ENCODE results near the gene CREG1. TPM values are rescaled to one million over a fixed set of nuclear protein-coding genes. Genes with fewer than 3 reads are reported as not detected.
"Not testable (repeated sequence)": the region's sequence is repeated elsewhere in the genome, so short reads cannot be mapped to it uniquely, and the experiment has no call there.

Gene CREG1
- total RNA-seq, 2 experiments from 2014 or later = 9.8 to 11.2 TPM

DNA sequence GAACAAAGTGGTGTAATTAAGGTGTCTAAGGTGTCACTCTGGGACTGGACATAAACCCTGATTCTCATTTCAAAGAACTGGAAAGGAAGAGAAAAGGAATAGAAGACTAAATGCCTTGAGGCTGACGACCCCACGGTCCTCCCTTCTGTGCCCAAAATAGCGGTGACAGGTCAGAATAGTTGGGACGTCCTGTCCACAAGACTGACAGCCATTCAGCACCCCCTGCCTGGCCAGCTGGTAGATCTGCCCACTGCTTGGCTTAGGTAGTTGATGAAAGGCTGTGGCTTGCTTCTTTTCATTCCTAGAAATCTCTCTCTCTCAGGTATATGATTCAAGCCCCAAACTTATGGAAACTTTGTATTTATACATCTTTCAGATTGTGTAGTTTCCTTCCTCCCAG lies 26.4 kb upstream of the CREG1 start:
- DNase-seq (no peak), ATAC-seq (ENCODE audit: low read depth) (no peak)
- no peaks in the 10 kb centered on the region for H3K36me3 Mint-ChIP-seq
- H3K4me1 Mint-ChIP-seq = no peaks in the 10 kb centered on the region
- POLR2A ChIA-PET = no interaction called here
- peaks cover 16% of the 10 kb centered on the region for H3K27me3 Mint-ChIP-seq
- no peak overlapping the region for H3K27ac Mint-ChIP-seq
- H3K4me3 Mint-ChIP-seq = no peak overlapping the region
- H3K9me3 Mint-ChIP-seq = no peaks in the 10 kb centered on the region

- H3K27ac Mint-ChIP-seq = no peak overlapping the region
- POLR2A ChIA-PET = no interaction called here
- no peak overlapping the region for H3K4me3 Mint-ChIP-seq
- ATAC-seq (ENCODE audit: low read depth) (no peak), DNase-seq (no peak)
- peaks cover 19% of the 10 kb centered on the region for H3K27me3 Mint-ChIP-seq
- no peaks in the 10 kb centered on the region for H3K4me1 Mint-ChIP-seq
- H3K9me3 Mint-ChIP-seq = no peaks in the 10 kb centered on the region
- H3K36me3 Mint-ChIP-seq = no peaks in the 10 kb centered on the region
These were observed 25.5 kb upstream of the CREG1 start for GRCh38 chr1:167578939-167579521.

GRCh38 chr1:167575649-167576048 lies 22.1 kb upstream of the CREG1 start:
- Mint-ChIP-seq H3K9me3 (peaks cover 1% of the 10 kb centered on the region), H3K27ac (no peak overlapping the region), H3K4me3 (no peak overlapping the region), H3K27me3 (peaks cover 23% of the 10 kb centered on the region), H3K36me3 (no peaks in the 10 kb centered on the region), H3K4me1 (no peaks in the 10 kb centered on the region)
- no peak for DNase-seq
- POLR2A ChIA-PET = no interaction called here
- no peak for ATAC-seq (ENCODE audit: low read depth)

DNA sequence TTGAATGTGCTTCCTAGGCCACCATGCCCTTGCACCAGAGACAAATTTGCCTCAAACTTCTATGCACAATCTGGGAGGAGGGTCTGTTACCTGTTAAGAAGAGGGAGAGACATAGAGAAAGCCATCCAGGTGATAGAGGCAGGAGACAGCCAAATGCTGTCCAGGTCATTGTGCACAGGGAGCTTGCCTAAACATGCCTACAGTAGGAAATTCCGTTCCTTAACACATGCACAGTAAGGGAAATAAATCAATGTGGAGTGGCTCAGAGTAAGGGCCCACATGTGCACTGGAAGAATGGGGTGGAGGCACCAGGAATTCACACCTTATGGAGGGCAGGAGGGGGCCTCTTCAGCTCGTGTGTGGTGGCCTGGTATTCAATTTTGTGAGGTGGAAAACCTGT lies 19.5 kb upstream of the CREG1 start:
- Mint-ChIP-seq H3K27me3 (peaks cover 31% of the 10 kb centered on the region), H3K4me1 (no peaks in the 10 kb centered on the region), H3K36me3 (no peaks in the 10 kb centered on the region), H3K4me3 (no peak overlapping the region), H3K9me3 (peaks cover 3% of the 10 kb centered on the region), H3K27ac (no peak overlapping the region)
- DNase-seq = no peak
- ATAC-seq (ENCODE audit: low read depth) = no peak
- POLR2A ChIA-PET = no interaction called here

- H3K4me1 Mint-ChIP-seq; DNase-seq; H3K36me3 Mint-ChIP-seq; ATAC-seq (ENCODE audit: low read depth); H3K4me3 Mint-ChIP-seq; POLR2A ChIA-PET; H3K27ac Mint-ChIP-seq; H3K9me3 Mint-ChIP-seq: not testable (repeated sequence)
- H3K27me3 Mint-ChIP-seq = peaks cover 15% of the 10 kb centered on the region
These were observed 17.1 kb upstream of the CREG1 start for GRCh38 chr1:167570712-167571111.

DNA sequence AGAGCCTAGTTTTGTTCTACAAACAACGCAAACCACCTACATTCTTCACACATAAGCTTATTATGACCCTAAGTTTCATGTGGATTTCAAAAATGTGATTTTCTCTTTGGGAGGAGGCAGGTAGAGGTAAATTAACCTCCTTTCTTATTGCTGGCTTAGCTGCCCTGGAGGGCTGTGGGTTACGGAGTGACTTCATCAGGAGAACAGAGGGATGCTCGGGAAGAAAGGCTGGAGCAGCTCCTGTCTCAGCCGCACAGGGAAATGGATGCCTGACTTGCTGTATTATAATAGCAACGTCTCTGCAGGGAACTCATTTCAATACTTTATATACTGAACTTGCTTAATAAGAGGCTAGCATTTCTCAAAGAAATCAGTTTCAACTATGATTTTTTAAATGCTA lies 14.1 kb upstream of the CREG1 start:
- no peak overlapping the region for H3K4me3 Mint-ChIP-seq
- POLR2A ChIA-PET = no interaction called here
- peaks cover 4% of the 10 kb centered on the region for H3K4me1 Mint-ChIP-seq
- no peak overlapping the region for H3K27ac Mint-ChIP-seq
- peaks cover 12% of the 10 kb centered on the region for H3K27me3 Mint-ChIP-seq
- H3K9me3 Mint-ChIP-seq = peaks cover 3% of the 10 kb centered on the region
- no peak for ATAC-seq (ENCODE audit: low read depth)
- no peak for DNase-seq
- no peaks in the 10 kb centered on the region for H3K36me3 Mint-ChIP-seq

GRCh38 chr1:167566766-167567165 lies 13.2 kb upstream of the CREG1 start:
- POLR2A ChIA-PET = no interaction called here
- ATAC-seq (ENCODE audit: low read depth) (no peak), DNase-seq (no peak)
- Mint-ChIP-seq H3K27ac (no peak overlapping the region), H3K27me3 (peaks cover 9% of the 10 kb centered on the region), H3K4me3 (no peak overlapping the region), H3K4me1 (peaks cover 4% of the 10 kb centered on the region), H3K36me3 (no peaks in the 10 kb centered on the region), H3K9me3 (peaks cover 3% of the 10 kb centered on the region)

GRCh38 chr1:167565922-167566321 lies 12.4 kb upstream of the CREG1 start:
- ATAC-seq (ENCODE audit: low read depth) (no peak), DNase-seq (no peak)
- Mint-ChIP-seq H3K36me3 (no peaks in the 10 kb centered on the region), H3K4me1 (peaks cover 4% of the 10 kb centered on the region), H3K27ac (no peak overlapping the region), H3K4me3 (no peak overlapping the region), H3K27me3 (peaks cover 9% of the 10 kb centered on the region), H3K9me3 (peaks cover 3% of the 10 kb centered on the region)
- POLR2A ChIA-PET = no interaction called here

DNA sequence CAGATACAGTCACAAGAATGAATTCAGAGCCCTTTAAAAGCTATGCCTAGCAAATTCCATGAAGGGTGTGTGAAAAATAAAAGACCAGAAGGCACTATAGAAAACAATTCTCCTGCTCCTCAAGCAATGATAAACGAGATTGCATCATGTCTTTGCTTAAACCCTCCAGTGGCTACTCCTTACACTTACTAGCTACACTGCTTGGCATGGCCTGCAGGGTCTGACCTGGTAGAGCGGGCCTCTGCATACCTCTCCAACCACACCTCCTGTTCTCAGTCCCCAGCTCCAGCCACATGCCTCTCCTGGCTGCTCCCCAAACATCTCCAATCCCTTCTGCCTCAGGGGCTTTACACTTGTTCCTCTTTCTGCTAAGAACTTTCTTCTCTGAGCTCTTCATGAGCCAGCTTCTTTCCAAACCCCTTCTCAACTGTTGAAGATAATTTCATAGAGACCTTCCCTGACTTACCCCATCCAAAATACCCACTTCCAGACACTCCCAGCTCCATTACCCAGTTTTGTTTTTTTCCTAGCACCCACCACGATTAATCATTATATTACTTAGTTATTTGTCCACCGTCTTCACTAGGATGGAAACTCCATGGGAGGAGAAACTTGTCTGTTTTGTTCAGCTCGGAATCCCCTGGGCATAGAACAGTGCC lies 11.2 kb upstream of the CREG1 start:
- H3K27me3 Mint-ChIP-seq = peaks cover 5% of the 10 kb centered on the region
- no peaks in the 10 kb centered on the region for H3K36me3 Mint-ChIP-seq
- POLR2A ChIA-PET = no interaction called here
- no peak overlapping the region for H3K4me3 Mint-ChIP-seq
- no peaks in the 10 kb centered on the region for H3K9me3 Mint-ChIP-seq
- no peak for DNase-seq
- H3K27ac Mint-ChIP-seq = no peak overlapping the region
- no peak for ATAC-seq (ENCODE audit: low read depth)
- peaks cover 4% of the 10 kb centered on the region for H3K4me1 Mint-ChIP-seq

GRCh38 chr1:167563579-167564246 lies 10.2 kb upstream of the CREG1 start:
- Mint-ChIP-seq H3K27me3 (peaks cover under 1% of the 10 kb centered on the region), H3K36me3 (no peaks in the 10 kb centered on the region), H3K4me3 (no peak overlapping the region), H3K27ac (no peak overlapping the region), H3K9me3 (no peaks in the 10 kb centered on the region), H3K4me1 (peaks cover 4% of the 10 kb centered on the region)
- DNase-seq (no peak), ATAC-seq (ENCODE audit: low read depth) (no peak)
- POLR2A ChIA-PET = no interaction called here

GRCh38 chr1:167562702-167563101 lies 9.1 kb upstream of the CREG1 start:
- POLR2A ChIA-PET = no interaction called here
- Mint-ChIP-seq H3K36me3 (no peaks in the 10 kb centered on the region), H3K4me1 (peaks cover 4% of the 10 kb centered on the region), H3K4me3 (no peak overlapping the region), H3K27me3 (peaks cover 3% of the 10 kb centered on the region), H3K9me3 (no peaks in the 10 kb centered on the region), H3K27ac (no peak overlapping the region)
- DNase-seq (no peak), ATAC-seq (ENCODE audit: low read depth) (no peak)

DNA sequence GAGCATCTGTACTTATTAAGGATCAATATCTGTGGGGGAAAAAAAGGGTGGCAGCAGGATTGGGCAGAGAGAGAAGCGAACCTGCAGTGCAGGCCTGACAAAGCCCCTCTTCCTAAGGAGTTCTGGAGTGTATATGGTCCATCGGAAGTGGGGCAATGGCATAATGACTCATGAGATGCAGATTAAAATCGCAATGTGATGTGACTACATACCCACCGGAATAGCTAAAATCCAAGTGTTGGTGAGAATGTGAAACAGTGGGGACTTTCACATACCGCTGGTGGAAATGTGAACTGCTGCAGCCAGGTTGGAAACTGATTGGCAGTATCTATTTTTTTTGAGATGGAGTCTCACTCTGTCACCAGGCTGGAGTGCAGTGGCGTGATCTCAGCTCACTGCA lies 8.2 kb upstream of the CREG1 start:
- no peak for DNase-seq
- Mint-ChIP-seq H3K4me1 (peaks cover 2% of the 10 kb centered on the region), H3K27ac (no peak overlapping the region), H3K36me3 (no peaks in the 10 kb centered on the region), H3K4me3 (no peak overlapping the region), H3K27me3 (peaks cover 5% of the 10 kb centered on the region), H3K9me3 (no peaks in the 10 kb centered on the region)
- ATAC-seq (ENCODE audit: low read depth) = no peak
- POLR2A ChIA-PET = no interaction called here

GRCh38 chr1:167555971-167556714 lies 2.6 kb upstream of the CREG1 start:
- Mint-ChIP-seq H3K4me1 (peaks cover 24% of the 10 kb centered on the region), H3K4me3 (no peak overlapping the region), H3K36me3 (no peaks in the 10 kb centered on the region), H3K9me3 (no peaks in the 10 kb centered on the region), H3K27ac (no peak overlapping the region), H3K27me3 (peaks cover 11% of the 10 kb centered on the region)
- DNase-seq (peak; percentile 68), ATAC-seq (ENCODE audit: low read depth) (no peak)
- POLR2A ChIA-PET = interaction anchor here (0.5 to 1.1 kb wide), 3 partner anchors 50 to 336 kb away, joined by 3 to 6 read pairs (median 4); no protein-coding TSS in a partner anchor

Measured in activated naive CD8-positive, alpha-beta T cell treated with anti-CD3 and anti-CD28 coated beads, Interleukin-2, amount 10 ng/mL, durations not matched to agents 7 days and 5 days (primary cell).